GM19455 (cell line): ENCODE data around the gene OSBPL10.

Source experiments
- ATAC-seq: cut with Tn5 transposase; IDR thresholded peaks from one replicate; pipeline ENCODE4 v1.9.1; 2021; ENCODE audit not compliant: unreplicated experiment

The OSBPL10 gene

DNA sequence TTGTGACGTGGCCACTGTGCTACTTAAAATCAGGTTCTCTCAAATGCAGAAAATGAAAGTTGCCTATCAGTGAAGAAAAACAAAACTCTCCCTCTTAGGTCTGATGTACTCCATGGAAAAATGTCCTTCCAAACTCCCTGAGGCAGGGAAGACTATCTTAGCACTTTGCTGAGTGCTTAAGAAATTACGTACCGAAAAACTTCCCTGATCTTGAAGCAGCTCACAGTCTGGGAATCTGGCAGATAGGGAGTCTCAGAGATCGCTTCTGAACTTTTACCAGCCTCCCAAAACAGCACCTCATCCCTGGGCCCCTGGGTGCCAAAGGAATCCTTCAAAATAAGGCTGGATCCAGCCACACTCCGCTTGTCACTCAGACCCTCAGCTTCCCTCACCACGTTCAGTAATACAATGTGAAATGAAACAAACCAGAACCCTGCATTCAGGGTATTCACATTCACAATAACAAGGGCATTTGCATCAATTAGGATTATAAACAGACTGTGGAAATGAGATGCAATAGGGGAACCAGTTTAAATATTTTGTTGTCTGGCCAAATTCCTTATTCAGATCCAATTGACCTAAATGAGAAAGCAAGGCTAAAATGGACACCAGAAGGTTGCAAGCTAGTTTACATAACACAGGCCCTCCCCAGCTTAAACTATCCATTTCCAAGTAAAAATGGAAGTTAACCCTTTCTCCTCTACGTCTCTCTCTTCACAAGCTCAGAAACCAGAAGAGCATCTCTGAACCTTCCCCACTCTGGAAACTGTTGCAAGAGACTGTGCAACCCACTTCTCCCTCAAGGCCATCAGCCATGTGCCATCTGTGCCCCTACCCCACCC lies 20.9 kb downstream of the OSBPL10 start:
- no peak for ATAC-seq

DNA sequence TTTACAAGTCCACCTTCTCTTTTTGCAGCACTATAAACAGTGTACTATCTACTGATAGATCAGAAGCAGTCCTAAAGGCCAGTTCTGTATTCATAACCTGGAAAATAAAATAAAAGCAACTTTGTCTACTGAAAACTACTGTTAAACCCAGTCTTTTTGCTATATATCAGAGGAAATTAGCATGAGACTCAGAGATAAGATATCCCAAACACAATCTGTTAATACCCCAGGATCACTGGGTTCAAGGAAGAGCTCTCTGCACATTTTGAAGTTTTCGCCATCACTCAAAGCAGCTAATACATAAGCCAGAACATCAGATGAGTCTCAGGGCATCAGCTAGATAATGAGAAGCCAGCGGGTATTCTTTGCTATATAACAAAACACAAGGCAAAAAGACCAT lies 21.8 kb downstream of the OSBPL10 start:
- no peak for ATAC-seq

DNA sequence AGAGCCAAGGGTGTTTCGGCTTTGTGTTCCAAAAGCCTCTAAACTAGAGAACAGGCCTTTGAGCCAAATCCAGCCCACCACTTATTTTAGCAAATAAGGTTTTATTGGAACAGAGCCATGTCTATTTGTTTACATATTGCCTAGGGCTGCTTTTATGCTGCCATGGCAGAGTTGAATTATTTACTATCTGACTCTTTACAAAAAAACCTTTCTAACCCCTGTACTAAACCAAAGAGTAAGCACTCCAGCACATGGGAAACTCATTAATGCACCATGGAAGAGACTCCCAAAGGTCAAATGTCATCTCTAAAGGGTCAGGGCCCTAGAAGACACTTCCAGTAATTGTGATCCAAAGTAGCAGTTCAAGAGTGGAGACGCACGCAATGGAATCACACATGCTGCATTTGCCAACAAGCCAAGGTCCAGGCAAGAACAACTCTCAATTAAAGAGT lies 22.3 kb downstream of the OSBPL10 start:
- ATAC-seq = no peak

DNA sequence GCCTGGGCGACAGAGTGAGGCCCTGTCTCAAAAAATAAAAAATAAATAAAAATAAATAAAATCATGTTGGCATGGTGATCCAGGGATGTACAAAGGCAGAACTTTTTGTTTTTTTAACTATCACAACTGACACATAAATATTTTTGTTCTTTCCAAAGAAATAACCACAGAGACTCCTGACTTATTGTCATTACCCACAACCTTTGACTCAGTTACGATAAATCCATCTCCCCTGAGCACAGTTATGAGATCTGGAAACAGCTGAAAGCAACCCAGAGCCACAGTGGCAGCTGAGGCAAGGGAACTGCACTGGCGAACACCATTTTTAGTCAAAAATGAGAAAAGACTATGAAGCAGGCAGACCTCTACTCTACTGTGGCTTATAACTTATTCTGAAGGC lies 24.0 kb downstream of the OSBPL10 start:
- no peak for ATAC-seq

DNA sequence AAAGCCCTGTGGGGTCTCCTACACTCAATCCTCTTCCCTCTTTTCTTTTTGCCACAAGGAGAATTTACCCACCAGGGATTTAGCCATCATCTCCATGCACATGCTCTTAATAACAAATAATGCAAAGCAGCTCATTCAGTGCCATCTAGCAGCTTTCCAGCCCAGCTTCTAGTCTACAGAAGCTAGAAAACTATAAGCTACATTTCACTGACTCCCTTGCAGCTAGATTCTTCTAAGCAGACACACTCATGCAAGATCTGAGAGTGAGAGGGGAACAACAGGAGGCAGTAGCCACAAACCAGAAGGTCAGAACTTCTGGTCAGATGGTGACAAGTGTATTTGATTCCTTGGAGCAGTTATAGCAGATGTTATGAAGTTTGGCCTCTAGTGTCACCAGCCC lies 25.5 kb downstream of the OSBPL10 start:
- ATAC-seq = no peak

DNA sequence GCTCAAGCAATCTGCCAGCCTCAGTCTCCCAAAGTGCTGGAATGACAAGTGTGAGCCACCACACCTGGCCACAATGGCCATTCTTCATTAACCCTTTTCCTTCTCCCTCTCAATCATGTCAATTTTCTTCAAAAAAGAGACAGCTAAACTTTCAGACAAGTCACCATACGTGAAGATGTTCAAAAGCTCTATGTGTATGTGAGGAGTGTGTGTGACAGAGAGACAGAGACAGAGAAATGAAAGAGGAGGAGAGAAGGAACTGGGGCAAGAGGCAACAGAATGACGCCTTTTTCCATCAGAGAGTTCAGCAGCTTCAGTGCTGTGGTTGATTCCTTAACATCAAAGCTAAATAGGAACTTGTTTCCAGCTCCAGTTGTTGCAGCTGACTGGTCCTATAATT lies 27.4 kb downstream of the OSBPL10 start:
- no peak for ATAC-seq

DNA sequence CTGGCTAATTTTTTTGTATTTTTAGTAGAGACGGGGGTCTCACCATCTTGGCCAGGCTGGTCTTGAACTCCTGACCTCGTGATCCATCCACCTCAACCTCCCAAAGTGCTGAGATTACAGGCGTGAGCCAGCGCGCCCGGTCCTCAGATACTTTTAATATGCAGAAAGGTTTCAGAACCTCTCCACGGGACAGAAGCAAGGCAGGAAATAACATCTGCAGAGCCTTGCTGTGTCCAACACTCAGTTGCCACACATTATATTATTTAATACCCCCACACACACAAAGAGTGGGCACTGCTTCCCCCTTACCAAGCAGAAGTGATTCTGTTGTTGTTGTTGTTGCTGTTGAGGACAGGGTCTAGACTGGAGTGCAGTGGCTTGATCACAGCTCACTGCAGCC lies 28.0 kb downstream of the OSBPL10 start:
- ATAC-seq = no peak

DNA sequence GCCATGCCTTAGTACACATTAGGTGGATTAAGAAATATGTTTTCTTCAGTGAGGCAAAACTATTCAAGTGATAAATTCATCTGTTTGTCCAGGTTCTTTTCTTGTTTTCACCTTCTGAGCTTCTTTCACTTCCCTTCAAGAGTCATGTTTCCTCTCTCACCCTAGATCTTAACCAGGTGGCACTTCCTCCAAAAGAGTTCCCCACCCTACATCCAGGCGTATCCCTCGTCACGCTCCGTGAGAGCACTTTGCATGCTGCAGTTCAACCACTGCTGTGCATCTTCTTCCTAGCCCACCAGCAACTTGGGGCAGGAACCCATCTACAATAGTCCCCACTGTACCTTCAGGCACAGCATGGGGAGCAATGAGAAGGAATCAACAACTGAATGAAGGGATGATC lies 28.9 kb downstream of the OSBPL10 start:
- ATAC-seq = peak; percentile 82

DNA sequence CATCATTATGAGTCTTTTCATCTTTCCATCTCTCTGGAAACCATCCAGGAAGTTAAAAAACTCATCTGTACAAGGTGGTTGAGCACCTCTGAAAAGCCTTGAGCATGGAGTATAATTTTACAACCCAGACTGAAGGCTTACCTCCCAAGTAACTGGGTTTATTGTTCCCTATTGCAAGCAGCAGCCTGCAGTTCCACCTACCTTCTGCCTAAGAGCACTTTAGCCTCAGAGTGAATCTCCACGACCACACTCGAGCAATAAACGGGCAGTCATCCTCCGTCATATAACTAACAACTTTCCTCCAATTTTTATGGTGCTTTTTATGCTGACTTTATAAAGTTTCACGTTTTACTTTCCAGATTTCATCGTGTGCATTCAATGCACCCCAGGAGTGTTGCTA lies 32.8 kb downstream of the OSBPL10 start:
- ATAC-seq = no peak

DNA sequence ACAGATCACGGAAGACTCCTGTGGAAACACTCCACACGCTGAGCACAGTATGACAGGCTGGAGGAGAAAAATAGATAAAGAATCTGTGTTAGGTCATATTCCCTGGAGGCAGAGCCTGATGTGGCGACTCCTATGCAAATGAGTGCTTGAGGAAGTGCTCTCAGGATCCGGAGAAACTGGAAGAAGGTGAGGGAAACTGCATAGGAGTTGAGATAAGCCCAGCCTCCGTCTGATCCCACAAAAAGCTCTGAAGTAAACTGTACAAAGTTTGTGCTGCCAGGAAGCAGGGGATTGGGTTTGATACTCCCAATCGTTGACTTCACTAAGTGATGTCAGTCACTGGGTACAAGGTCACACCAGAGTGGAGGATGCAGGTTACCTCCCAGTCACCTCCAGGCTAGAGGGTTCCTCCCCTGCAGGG lies 33.4 kb downstream of the OSBPL10 start:
- no peak for ATAC-seq

DNA sequence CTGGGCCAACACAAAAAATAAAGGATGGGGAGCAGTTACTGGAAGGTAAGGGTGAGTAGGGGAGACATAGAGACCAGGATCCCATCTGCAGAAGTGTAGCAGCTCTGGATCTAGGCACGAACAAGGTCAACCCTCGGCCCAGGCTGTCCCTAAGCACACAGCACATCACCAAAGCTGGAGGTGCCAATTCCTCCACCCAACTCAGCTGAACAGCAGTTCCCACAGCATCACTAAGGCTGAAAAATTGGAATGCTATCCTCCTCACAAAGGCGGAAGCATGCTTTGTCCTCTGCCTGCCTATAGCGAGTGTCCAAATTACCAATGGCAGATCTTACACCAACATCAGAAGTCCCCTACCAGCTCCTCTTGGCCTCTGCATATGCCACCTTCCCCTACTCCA lies 33.9 kb downstream of the OSBPL10 start:
- ATAC-seq = no peak

DNA sequence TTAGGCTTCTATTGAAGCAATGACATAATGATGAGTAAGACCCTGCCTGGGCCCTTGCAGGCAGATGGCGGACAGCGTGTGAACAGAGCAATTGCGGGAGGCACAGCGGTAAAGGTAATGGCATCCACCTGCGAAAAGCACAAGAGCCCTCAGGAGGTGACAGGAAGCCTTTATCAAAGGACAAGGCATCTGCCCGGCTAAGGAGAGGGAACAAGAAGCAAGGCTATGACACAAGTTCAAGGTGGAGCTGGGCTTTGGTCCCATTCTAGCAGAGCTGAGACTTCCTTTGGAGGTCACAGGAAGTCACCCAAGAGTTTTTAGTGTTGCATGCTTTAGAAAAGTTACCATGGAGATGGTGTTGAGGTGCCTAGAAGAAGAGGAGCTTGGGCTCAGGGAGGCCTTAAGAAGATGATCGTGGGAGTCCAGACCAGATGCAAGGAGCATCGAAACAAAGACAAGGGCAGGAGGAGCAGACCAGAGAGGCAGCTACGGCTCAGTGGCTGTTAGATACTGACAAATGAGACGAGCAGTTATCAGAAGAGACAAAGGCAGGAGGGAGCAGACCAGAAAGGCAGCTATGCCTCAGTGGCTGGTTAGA lies 34.5 kb downstream of the OSBPL10 start:
- no peak for ATAC-seq

DNA sequence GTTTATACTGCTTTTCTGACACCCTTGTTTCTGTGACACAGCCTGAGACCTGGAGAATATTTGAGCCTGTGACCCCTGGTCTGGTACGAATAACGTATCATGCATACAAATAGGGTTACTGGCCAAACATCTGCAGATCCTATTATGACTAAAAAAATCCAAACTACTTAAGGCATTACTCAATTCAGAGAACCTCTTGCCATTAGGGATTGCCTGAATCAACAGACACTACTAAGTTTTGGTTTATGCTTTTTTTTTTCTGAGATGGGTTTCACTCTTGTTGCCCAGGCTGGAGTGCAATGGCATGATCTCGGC lies 35.4 kb downstream of the OSBPL10 start:
- ATAC-seq = no peak

DNA sequence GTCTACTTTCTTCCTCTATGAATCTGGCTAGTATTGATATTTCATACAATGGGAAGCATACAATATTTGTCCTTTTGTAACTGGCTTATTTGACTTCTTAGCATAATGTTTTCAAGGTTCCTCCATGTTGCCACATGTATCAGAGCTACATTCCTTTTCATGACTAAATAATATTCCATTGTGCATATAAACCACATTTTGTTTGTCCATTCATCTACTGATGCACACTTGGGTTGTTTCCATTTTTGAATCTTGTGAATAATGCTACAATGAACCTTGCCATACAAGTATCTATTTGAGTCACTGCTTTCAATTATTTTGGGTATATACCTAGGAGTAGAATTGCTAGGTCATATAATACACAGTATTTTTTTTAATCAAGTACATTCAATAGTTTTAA lies 38.0 kb downstream of the OSBPL10 start:
- ATAC-seq = no peak

DNA sequence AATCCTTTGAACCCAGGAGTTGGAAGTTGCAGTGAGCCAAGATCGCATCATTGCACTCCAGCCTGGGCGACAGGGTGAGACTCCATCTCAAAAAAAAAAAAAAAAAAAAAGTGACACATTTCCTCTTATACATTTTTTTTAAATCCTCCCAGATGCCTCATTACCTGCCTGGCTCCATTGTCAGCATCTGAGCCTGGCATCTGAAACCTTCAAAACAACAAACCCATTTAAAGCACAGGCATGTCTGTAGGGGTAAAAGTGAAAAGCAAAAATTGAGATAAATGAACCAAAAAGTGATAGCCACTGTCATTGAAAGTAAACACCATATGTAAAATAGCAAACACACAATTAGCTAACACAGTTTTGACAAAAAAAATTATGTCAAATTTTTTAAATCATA lies 38.6 kb downstream of the OSBPL10 start:
- ATAC-seq = no peak

DNA sequence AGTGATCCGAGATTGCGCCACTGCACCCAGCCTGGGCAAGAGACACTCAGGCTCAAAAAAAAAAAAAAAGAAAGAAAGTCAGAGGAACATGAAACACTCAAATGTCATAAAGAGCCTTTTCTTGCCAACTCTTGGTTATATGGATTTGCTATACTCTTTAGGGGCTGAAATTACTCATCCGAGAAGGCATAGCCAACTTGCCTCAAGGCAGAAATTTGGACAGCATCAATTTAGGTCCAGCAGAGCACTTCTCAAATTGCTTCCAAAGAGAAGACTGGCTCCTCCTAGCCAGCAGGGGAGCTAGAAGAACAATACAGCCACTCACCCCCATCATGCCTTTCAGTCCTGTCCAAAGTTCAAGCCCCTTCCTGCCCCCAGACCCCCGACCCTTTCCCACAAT lies 43.8 kb downstream of the OSBPL10 start:
- ATAC-seq = no peak

DNA sequence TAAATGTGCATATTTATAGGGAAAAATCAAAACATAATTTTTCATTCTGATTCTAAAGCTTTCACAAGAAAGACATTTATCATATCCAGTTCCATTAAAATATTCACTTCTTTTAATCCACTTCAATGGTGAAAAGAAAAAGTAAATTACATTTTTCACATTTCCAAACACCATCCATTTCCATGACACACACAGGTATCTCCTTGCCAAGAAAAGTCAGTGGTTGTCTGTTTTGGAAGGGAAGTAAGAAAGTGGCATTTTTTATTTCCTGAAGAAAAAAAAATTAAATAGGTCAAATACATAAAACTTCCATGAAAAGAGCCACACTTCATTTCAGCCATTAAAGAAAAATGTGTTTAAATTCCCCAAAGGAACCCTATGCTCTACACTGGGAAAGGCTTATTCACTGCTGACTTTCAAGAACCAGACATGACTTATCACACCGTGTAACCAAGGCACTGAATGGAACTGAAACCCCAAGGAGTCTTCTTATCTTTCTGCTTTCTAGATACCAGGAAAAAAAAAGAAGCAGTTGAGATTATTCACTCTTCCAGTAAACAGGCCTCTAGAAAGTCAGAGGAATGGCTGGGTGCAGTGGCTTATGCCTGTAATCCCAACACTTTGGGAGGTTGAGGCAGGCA lies 44.5 kb downstream of the OSBPL10 start:
- ATAC-seq = no peak

DNA sequence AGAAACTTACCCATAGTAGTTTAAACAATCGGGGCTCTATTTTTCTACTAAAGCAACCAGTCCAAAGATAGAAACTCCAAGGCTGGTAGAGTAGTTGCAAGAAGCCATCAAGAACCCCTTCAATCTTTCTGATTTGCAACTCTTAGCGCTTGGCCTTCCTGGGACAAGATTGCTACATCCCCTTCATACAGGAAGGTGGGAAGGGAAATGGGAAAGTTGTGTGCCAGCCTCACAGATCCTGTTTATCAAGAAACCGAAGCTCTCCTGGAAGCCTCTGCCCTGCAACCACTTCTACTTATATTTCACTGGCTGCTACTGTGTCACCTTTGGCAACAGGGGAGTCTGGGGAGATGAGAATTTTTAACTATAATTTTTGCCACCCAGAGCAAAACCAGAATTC lies 46.2 kb downstream of the OSBPL10 start:
- no peak for ATAC-seq

DNA sequence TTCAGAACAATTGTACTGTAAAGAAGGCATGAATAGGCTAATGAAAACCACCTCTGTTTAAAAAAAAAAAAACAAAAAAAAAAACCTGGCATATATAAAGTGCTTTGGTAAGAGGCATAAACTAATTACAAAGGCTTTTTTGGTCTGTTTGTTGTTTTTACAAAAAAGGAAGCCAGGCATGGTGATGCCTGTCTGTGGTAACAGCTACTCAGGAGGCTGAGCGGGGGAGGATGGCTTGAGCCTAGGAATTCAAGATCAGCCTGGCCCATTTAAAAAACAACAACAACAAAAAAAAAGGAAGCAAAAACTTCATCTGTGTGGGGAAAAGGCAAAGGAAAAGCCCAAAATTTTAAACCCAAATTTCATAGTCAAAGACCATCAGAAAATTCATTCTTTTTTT lies 47.0 kb downstream of the OSBPL10 start:
- ATAC-seq = no peak

DNA sequence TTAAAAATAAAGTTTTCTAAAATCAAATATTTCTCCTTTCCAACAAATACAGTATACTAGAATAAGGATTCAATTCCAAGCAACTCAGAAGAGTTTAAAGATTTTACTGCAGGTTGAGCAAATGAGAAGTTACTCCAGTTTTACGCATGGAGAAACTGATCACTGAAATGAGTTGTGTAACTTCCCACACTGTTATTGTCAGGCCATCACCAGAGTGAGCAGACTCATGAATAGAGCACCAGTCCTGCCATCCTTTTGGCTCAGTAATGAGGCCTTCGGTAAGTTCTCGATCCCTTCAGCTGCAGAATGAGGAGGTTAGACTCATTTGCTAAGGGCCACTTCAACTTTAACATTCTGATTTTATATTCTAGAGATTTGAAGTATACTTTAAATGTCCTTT lies 48.1 kb downstream of the OSBPL10 start:
- ATAC-seq = no peak

DNA sequence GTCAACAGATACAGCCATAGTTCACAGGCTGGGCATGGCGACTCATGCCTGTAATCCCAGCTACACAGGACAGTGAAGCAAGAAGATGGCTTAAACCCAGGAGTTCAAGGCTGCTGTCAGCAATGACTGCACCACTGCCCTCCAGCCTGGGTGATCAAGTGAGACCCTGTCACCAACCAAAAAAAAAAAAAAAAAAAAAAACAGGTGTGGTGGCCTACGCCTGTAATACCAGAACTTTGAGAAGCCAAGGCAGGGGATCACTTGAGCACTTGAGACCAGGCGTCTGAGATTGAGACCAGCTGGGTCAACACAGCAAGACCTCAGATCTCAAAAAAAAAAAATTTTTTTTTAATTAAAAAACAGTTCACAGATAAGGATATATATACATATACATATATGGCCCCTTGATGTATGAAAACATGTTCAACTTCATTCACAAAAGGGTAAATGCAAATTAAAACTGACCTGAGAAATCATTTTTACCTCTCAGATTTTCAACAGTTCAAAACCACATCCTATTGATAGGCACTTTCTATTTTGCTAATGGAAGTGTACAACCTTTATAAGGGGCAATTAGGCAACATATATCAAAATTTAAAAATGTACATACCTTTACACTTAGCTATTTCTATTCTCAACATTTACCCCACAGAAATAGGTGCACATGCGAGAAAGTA lies 51.1 kb downstream of the OSBPL10 start:
- ATAC-seq = no peak

DNA sequence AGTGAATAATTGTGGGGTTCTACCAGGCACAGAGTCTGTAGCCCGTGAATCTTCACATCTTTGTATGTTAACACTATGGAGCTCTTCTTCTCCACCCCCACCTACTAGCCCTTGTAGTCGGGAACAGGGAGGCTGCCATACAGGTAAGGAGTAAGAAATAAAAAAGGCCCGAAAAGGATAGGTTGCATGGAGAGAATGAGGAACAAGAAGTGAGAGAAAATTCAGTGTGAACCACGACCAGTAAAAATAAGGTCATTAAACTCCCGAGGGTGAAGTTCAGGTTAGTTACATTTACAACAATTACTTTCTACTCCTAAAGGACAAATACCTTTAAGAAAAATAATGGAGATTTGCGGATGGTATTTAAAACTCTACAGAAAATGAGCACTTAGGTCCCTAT lies 53.3 kb downstream of the OSBPL10 start:
- no peak for ATAC-seq
